Nucleus accumbens (tissue), 56 donors: ENCODE measurements around the gene HHATL.
A peak's percentile ranks its signal among the peaks of the same experiment; 100 is the strongest.

Experiments used
- DNase-seq, 56 donors: peaks; one replicate each; lab custom pipeline; 2025; lab: John Stamatoyannopoulos, UW

The HHATL gene

DNA sequence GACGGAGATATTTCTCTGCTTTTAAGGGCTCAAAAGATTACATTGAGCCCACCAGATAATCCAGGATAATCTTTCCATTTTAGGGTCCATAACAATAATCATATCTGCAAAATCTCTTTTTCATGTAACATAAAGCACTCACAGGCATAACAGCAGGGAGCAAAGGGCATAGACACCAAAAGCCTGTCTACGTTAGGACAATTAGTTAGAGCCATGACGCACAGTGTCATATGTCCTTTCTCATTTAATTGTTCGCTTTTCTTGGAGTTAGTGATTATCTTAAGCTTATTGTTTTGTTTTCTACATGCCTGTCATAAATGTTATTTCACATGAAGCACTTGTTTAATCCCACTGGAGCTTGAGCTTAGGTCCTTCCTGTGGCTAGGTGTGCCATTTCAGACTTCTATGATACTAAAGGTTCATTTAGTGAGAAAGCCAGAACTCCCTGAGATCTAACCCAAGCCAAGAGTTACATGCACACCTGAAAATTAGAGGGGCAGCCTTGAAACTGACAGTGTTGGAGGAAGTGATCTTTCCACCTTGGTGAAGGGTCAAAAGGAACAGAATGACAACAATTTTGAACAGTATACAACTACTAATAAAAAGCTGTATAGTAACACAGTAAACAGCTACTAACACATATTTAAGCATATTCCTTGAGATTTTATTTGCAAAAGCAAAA is 11.7 kb upstream of the HHATL start:
- DNase-seq, result no peak

GRCh38 chr3:42713747-42714146 is 11.1 kb upstream of the HHATL start:
- DNase-seq, result no peak

GRCh38 chr3:42712688-42713372 is 10.2 kb upstream of the HHATL start:
- DNase-seq, result no peak

DNA sequence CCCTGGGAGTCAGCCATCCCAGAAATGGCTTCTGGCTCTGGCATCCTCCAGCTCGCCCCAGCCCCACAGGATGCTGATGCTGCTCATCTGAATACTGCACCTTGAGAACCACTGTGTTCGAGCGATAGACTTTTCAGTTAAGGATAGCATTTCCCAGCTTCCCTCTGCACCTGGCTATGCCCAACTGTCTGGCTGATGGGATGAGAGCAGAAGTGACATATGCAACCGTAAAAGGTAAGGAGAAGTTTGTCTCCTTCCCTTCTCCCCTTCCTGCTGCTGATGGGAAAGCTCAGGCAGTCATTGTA is 9.7 kb upstream of the HHATL start:
- DNase-seq, result no peak

DNA sequence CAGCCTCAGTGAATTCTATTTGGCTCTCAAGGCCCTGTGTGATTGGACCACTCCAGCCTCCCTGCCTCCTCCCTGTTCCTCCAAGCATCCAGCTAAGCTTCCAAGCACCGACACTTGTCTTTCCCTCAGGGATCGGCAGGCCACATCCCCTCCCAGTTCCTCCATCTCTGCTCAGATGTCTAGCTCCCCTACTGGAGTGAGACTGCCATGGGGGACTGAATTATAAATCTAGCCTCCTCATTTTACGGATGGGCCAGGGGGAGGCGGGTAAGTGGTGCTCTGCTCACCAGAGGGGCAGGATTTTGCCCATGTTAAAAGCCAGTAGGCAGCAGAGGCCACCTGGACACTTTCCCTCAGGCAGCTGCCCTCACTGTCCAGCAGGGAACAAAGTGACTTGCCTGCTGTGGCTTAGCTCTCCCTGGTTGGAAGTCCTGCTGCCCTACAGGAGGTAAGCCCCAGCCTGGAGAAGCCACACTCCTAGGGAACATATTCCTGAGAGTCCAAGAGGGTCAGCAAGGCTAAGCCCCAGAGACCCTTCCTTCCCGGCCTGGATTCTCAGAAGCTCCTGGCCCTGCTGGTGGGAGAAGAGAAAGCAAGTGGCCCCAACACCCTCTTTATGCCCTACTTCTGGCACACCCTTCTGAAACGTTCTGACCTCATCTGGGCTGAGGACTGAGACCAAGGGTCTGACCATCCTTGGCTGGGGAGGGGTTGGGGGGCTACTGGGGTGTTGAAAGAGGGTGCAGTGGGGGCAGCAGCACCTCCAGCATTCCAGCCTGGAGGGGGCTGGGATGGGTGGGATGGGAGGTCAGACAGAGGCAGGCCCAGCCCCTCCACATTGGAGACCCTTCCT is 9.1 kb upstream of the HHATL start:
- DNase-seq, result no peak

- DNase-seq, result no peak
Measured at GRCh38 chr3:42710323-42711021, 7.9 kb upstream of the HHATL start.

DNA sequence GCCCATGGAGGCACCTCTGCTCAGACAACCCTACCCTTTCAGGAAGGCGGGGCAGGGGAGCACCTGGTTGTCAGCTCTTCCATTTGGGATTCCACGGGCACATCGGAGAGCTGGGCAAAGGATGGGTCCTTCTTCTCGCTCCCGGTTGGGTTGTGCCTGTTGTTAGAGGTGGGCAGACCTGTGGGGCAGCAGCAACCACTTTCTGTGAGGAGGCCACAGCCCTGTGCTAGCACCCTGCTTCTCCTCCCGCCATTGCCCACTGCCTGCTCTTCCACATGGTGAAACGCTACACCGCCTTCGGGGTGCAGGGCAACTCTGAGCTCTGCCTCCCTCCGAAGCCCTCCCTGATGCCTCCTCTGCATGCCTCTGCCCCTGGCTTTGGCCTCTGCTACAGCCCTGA is 7.0 kb upstream of the HHATL start:
- no peak for DNase-seq

GRCh38 chr3:42708611-42709151 is 6.1 kb upstream of the HHATL start:
- DNase-seq, result no peak

DNA sequence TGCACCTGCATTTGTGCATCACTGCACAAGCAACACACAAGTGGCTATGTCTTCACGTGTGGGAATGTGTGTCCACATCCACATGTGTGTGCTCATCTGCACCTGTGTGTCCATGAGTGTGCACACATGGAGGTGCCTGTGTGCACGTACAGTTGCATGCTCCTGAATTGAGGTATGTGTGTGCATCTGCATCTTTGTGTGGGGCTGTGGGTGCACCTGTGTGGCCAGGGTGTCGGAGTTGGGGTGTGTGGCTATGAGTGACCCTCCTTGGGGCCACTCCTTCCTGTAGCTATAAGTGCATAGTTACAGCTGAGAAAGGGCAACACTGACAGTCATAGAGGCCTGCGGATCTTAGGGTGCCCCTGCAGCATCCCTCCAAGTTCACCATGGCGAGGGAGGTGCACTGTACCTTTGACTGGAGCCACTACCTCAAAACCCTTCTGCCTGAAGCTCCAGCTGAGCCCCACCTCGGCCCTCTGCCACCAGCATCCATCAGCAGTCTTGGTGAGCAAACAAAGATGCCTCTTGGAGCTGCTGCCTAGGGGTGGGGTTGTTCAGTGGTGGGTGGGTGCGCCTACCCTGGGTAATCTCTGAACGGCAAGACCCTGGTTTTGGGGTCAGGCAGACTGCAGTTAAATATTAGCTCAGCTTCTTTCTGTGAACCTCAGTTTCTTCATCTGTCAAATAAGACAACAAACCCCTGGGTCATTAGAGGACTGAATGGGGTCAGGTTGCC is 5.2 kb upstream of the HHATL start:
- no peak for DNase-seq

DNA sequence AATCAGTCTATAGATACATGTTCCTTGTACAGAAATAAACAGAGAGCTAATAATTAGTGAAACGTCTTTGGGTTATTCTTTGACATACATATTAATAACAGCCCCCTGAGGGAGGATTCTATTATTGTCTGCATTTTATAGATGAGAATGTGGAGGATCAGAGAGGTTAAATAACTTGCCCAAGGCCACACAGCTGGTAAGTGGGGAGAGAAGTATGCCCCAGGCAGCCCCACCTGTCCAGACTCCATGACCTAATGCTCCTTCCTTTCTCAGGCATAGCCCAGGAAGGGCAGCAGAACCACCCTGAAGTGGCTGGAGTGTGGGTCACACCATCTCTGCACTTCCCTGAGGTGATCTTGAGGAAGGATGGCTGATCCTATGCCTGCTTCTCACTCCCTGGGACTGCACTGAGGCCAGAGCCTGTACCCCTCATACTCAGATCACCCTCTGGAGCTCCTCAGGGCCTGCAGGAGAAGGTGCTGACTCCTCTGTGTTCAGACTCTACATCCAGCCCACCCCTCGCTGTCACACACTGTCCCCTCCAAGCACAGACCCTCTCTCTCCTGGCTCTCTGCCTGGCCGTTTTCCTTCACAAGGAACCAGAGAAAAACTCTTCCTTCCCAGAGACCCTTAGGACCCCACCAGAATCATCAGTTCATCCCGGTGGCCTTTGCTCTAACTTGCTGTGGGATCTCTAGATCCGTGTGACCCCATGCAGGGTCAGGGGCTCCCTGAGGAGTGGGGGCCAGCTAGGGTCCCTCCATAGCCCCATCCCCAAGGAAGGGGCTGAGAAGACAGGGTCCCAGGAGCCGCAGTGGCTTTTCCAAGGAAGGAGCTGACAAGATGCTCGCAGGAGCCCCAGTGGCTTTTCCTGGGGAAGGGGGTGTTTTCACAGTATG is 4.4 kb upstream of the HHATL start:
- no peak for DNase-seq

- no peak for DNase-seq
Measured at GRCh38 chr3:42705962-42706585, 3.5 kb upstream of the HHATL start.

DNA sequence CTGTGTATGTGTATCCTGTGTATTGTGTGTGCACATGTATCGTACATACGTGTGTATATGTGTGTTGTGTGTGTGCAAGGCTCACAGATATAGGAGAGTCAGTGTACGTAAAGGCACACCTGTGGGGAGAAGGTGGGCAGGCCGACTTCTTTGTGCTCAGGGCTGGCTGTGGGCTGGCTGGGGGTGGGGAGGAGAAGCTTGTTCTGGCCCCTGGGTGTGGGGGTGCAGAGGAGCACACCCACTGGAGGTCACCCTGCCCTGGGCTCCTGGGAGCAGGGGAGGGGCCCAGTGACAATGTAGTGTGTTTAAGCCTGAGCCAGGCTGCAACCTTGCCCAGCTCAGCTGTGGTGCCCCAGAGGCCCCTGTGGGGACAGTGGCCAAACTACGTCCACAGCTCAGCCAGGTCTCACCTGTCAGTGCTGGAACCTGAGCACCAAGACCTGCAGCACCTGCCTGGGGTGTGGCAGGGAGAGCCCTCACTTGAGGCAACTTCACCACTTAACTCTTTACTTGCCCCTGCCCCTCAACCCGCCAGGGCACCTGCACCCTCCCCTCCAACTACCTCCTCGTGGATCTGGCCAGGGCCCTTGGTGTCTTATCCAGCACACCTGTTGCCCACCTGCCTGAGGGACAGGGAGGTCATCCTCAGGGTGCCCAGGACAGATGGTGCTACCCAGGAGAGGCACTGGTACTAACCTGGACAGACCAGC is 2.6 kb upstream of the HHATL start:
- DNase-seq, result no peak

GRCh38 chr3:42704136-42704841 is 1.7 kb upstream of the HHATL start:
- no peak for DNase-seq

DNA sequence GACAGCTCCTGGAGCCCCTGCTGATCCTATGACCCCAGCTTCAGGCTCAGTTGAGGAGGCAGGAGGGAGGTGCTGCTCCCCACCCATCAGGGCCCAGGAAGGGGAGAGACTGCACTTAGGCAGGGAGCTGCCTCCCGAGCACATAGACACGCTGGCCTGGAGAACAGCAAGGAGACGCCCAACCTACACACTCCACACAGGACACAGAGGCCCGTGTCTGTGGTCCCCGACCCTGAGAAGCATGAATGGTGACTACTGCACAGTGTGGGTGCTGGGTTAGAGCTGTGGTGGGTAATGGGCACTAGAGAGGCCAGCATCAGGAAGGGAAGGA is 1.1 kb upstream of the HHATL start:
- no peak for DNase-seq

DNA sequence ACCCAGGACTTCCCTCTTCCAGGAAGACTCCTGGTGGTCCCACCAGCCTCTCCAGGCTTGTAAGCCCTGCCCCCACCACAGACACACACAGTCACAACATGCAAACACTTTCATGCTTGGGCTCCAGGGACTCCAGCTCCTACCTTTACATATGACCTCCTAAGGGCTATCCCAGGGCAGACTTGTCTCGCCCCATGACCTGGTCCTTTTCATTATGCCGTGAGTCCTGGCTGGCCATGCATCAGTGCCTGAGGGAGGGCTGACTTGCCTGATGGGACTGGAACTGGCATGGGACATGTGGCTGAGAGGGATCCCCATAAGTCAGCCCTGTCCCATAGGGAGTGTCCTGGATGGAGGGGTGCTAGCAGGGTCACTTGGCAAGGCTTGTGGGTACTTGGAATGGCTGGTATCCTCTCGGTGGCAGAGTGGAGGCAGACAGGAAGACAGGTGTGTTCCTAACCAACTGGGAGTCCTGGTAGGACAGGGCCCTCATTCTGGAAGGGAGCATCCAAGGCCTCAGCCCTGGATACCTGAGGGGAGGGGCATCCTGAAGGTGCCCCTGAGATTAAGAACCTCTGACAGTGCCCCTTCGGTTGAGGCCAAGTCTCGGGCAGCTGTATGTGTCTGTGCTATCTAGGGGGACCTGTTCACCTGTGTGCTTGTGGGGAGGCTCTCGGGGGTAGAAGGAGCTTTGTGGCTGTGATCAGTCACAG is 540 bp upstream of the HHATL start:
- peak in 1 of 56 donors; percentile 61 for DNase-seq

GRCh38 chr3:42701371-42702065 is 1.1 kb downstream of the HHATL start:
- peak in 51 of 56 donors; percentile 27 to 91 (median 69) for DNase-seq
